GM12865 (cell line): ENCODE measurements around the gene CDC42EP1.
"Not testable (repeated sequence)": the region's sequence is repeated elsewhere in the genome, so short reads cannot be mapped to it uniquely, and the experiment has no call there.

Experiments
- DNase-seq: peaks from one replicate; pipeline ENCODE4 v3.0.0; 2010; ENCODE audit warnings: low read depth
- H3K4me3 ChIP-seq: 2 replicates; pipeline ENCODE4 v1.5.1; 2011; ENCODE audit warnings: mild to moderate bottlenecking, low read depth, low read length, control low read depth
- TF ChIP-seq, protein P1 (sequence below): IDR thresholded peaks from 2 replicates; pipeline ENCODE4 v1.5.1; 2011; ENCODE audit warnings: low read length, control low read depth, low read depth, inconsistent platforms; ENCODE audit not compliant: insufficient read depth; ENCODE audit errors: missing control alignments

CDC42EP1 gene

DNA sequence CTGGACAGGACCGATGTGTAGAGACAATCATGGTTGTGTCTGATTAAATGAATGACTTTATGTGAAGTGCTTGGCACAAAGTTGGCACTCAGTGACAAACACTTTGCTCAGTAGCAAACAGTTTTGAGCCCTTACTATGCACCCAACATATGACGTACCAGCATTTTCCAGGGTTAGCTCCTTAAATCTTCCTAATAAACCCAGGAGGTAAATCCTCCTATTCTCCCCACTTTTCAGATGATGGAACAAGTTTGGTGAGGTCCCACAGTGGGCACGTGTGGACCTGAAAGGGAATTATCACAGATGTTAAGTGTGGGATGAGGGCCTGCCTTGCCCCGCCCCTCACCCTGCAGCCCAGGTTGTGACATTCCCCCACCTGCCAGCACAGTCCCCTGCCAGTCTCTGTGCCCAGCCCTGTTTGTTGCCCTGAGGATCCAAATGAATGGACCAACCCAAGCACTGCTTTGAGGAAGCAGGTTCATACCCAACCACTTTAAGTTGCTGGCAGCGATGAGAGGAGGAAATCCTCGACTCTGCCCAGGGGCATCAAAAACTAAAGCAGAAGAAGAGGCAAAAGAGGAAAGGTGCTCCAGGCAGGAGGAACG is 34.4 kb upstream of the CDC42EP1 start:
- TF ChIP-seq, protein P1, sequence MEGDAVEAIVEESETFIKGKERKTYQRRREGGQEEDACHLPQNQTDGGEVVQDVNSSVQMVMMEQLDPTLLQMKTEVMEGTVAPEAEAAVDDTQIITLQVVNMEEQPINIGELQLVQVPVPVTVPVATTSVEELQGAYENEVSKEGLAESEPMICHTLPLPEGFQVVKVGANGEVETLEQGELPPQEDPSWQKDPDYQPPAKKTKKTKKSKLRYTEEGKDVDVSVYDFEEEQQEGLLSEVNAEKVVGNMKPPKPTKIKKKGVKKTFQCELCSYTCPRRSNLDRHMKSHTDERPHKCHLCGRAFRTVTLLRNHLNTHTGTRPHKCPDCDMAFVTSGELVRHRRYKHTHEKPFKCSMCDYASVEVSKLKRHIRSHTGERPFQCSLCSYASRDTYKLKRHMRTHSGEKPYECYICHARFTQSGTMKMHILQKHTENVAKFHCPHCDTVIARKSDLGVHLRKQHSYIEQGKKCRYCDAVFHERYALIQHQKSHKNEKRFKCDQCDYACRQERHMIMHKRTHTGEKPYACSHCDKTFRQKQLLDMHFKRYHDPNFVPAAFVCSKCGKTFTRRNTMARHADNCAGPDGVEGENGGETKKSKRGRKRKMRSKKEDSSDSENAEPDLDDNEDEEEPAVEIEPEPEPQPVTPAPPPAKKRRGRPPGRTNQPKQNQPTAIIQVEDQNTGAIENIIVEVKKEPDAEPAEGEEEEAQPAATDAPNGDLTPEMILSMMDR = no peak
- DNase-seq = no peak

DNA sequence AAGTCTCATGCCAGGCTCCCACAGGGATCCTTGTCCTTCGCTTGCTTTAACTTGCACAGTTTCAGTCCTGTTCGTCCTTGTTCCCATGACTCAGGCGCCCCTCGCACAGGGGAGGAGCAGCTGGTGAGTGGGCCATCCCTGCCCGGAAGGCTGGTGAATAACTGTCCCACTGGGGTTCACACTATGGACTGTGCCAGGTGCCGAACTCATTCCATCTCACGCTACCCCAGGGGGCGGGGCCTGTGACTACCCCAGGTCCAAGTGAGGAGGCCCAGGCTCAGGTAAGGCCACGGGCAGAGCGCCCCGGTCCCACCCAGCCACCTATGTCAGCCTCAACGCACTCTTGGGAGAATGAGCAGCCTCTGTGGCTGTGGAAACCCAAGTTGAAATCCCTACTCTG is 33.9 kb upstream of the CDC42EP1 start:
- no peak for DNase-seq
- TF ChIP-seq, protein P1 = no peak
- H3K4me3 ChIP-seq = no peak overlapping the region

More for the DNA sequence above, 34.4 kb upstream of the CDC42EP1 start:
- no peak overlapping the region for H3K4me3 ChIP-seq

DNA sequence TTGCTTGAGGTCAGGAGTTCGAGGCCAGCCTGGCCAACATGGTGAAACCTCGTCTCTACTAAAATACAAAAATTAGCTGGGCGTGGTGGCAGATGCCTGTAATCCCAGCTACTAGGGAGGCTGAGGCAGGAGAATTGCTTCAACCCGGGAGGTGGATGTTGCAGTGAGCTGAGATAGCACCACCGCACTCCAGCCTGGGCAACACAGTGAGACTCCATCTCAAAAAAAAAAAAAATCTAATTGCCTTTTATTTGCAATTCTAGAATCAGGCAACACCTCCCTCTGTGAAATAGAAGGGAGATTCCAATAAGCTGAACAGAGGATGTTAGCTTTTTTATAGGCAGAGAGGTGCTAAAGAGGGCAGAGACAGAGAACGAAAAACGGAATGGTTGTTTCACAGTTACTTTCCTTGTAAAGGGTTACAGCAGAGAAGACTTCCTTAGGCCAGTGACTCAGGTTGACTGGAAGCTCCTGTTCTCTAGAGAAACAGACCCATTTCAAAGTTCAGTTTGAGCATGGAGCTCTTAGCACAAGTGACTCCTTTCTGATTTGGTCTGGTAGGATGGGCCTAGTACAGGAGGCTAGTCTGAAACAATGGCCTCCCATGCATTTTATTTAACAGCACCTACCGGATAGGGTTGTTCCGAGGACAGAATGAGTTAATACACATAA is 33.1 kb upstream of the CDC42EP1 start:
- not testable (repeated sequence) for H3K4me3 ChIP-seq, DNase-seq

DNA sequence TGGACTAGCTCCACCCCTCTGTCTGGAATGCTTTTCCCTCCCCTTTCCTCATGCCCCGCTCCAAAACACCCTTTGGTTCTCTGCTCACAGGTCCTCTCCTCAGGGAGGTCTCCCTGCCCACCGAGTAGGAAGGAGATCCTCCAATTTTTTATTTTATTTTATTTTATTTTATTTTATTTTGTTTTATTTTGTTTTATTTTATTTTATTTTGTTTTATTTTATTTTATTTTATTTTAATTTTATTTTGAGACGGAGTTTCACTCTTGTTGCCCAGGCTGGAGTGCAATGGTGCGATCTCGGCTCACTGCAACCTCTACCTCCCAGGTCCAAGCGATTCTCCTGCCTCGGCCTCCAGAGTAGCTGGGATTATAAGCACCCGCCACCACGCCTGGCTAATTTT is 32.3 kb upstream of the CDC42EP1 start:
- not testable (repeated sequence) for DNase-seq, H3K4me3 ChIP-seq

DNA sequence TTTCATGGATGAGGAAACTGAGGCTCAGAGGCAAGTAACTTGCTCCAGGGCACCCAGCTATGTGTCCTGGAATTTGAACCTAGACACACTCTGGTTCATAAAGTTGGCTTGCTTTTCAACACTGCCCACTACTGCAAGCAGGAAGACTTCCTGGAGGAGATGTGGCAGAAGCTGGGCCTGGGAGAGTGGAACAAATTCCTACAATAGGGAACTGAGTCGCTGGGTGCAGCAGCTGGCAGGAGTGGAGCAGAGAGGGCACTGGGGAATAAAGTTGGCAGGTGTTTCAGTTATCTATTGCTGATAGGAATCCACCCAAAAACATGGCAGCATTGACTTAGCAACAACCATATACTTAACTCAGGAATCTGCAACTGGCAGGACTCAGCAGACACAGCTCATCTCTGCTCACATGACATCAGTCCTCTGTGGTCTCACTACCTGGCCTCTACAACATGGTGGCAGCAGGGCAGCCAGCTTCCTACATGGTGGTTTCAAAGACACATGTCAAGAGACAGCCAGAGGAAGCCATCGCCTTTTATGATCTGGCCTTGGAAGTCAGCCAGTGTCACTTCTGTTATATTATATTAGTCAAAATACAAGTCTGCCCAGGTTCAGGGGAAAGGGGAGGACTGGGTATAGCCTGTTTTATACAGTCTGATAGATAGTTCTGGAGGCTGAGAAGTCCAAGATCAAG is 30.5 kb upstream of the CDC42EP1 start:
- peak; percentile 58 for DNase-seq
- no peak overlapping the region for H3K4me3 ChIP-seq
- TF ChIP-seq, protein P1 = no peak

DNA sequence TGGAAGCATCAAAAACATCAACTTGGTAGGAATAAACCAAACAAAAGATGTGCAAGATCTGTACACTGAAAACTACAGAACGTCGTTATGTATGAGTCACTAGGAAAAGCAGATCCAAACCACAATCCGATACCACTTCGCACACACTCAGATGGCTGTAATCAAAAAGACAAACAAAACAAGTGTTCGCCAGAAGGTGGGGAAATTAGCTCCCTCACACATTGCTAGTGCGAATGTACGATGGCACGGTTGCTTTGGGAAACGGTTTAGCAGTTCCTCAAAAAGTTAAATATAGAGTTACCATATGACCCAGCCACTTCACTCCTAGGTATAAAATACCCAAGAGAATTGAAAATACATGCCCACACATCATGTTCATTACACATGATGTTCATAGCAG is 26.3 kb upstream of the CDC42EP1 start:
- H3K4me3 ChIP-seq = no peak overlapping the region
- peak; percentile 48 for DNase-seq
- TF ChIP-seq, protein P1 = no peak

DNA sequence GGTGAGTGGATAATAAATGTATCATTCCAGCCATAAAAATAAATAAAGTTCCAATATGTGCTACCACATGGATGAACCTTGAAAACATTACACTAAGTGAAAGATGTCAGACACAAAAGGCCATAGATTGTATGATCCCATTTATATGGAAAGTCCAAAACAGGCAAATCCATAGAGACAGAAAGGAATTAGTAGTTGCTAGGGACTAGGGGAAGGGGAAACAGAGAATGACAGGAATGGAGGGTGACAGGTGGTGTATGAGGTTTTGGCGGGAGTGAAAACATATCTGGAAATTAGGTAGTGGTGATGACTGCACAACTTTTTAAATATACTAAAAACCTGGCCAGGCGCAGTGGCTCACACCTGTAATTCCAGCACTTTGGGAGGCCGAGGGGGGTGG is 25.8 kb upstream of the CDC42EP1 start:
- DNase-seq = no peak
- TF ChIP-seq, protein P1 = no peak
- H3K4me3 ChIP-seq = no peak overlapping the region
